ENCODE results near the gene EMILIN3. TPM values are rescaled to one million over a fixed set of nuclear protein-coding genes. Genes with fewer than 3 reads are reported as not detected.

Gene EMILIN3
- polyA plus RNA-seq, 1 of the 3 experiments (the other 2 are of a cell fraction) = 0.02 TPM

GRCh38 chr20:41395667-41396664, 29.3 kb upstream of the EMILIN3 start (continued):
- TF ChIP-seq REST (IDR thresholded peaks at IDR 0.05; ENCODE audit: low read depth, low read length) = no peak
- no peak for TF ChIP-seq YY1 (IDR thresholded peaks at IDR 0.05; ENCODE audit: low read depth)
- TF ChIP-seq TCF12 (IDR thresholded peaks at IDR 0.05) = no peak
- TF ChIP-seq RAD21 (IDR thresholded peaks at IDR 0.05; ENCODE audit: low read length) = no peak
- no peak for TF ChIP-seq NRF1 (IDR thresholded peaks at IDR 0.05; ENCODE audit: low read depth, low read length)
- TF ChIP-seq MAX (IDR thresholded peaks at IDR 0.05; ENCODE audit: low read depth) = no peak

GRCh38 chr20:41394931-41395666, 28.5 kb upstream of the EMILIN3 start:
- CTCF ChIA-PET = interaction anchor here (0.7 to 1.3 kb wide), 3 partner anchors 15 to 222 kb away, joined by 3 read pairs; no protein-coding TSS in a partner anchor
- no peaks in the 10 kb centered on the region for H3F3A ChIP-seq (replicated peaks; ENCODE audit: insufficient read depth)
- no peak overlapping the region for H3K4me2 ChIP-seq
- no peaks in the 10 kb centered on the region for H3K9me3 ChIP-seq
- H3K4me1 ChIP-seq (ENCODE audit: control insufficient read depth in 1 of 2, insufficient read depth in 2 of 2, low read depth in 1 of 2, low read length in 1 of 2) = peaks cover 0 to 32% of the 10 kb centered on the region in 2 experiments; a peak in 1 of 4 replicates
- H2AFZ ChIP-seq (ENCODE audit: low read depth) = no peak overlapping the region
- no peaks in the 10 kb centered on the region for H3K9me2 ChIP-seq
- WGBS (ENCODE audit: low lambda C conversion rate) = 93% methylated on average over 7 of the region's 9 CpGs
- H4K20me1 ChIP-seq (ENCODE audit: insufficient read depth) = no peaks in the 10 kb centered on the region
- H3K79me2 ChIP-seq (ENCODE audit: insufficient read depth) = no peaks in the 10 kb centered on the region
- no peaks in the 10 kb centered on the region for H3K27me3 ChIP-seq (ENCODE audit: insufficient read depth)
- H3K36me3 ChIP-seq (replicated peaks in 1 of 2; ENCODE audit: control insufficient read depth in 1 of 2, insufficient read depth in 2 of 2, low read length in 1 of 2) = no peaks in the 10 kb centered on the region
- H3K9ac ChIP-seq = no peak overlapping the region
- no peak for TF ChIP-seq GATA2 (CRISPR knock-in tag; IDR thresholded peaks at IDR 0.05)
- no peak for TF ChIP-seq USF2 (IDR thresholded peaks at IDR 0.05; ENCODE audit: borderline replicate concordance, low read depth, low read length)
- no peak for TF ChIP-seq CHD2 (IDR thresholded peaks at IDR 0.05; ENCODE audit: low read length, partially characterized antibody)
- TF ChIP-seq GABPA (IDR thresholded peaks at IDR 0.05; ENCODE audit: low read depth) = no peak
- TF ChIP-seq FOXM1 (IDR thresholded peaks at IDR 0.05; ENCODE audit: low read depth) = no peak
- TF ChIP-seq, protein P1, sequence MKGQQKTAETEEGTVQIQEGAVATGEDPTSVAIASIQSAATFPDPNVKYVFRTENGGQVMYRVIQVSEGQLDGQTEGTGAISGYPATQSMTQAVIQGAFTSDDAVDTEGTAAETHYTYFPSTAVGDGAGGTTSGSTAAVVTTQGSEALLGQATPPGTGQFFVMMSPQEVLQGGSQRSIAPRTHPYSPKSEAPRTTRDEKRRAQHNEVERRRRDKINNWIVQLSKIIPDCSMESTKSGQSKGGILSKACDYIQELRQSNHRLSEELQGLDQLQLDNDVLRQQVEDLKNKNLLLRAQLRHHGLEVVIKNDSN (IDR thresholded peaks at IDR 0.05; ENCODE audit: borderline replicate concordance, low read depth) = no peak
- TF ChIP-seq TCF12 (IDR thresholded peaks at IDR 0.05) = no peak
- TF ChIP-seq ELF1 (IDR thresholded peaks at IDR 0.05) = no peak
- no peak for TF ChIP-seq RCOR1 (IDR thresholded peaks at IDR 0.05; ENCODE audit: low read length)
- POLR2A ChIA-PET = no interaction called here
- DNase-seq = no peak
- no peak overlapping the region for H3K4me3 ChIP-seq (ENCODE audit: low read depth in 2 of 2, low read length in 1 of 2)
- no peak overlapping the region for H3K27ac ChIP-seq (ENCODE audit: low read depth in 2 of 2, low read length in 1 of 2)
